ENCODE data around the gene IGFBP4. TPM values are rescaled to one million over a fixed set of nuclear protein-coding genes. Genes with fewer than 3 reads are reported as not detected.

IGFBP4 gene
- total and polyA plus RNA-seq, 2 of the 4 experiments (the other 2 are of a cell fraction), result 308 to 1,187 TPM

GRCh38 chr17:40447806-40448205 lies 4.6 kb downstream of the IGFBP4 start:
- ChIA-PET CTCF (interaction anchor here (1.4 kb wide), 1 partner anchor 86 kb away, joined by 7 read pairs; no protein-coding TSS in a partner anchor), POLR2A (ENCODE audit: unreplicated experiment) (interaction anchor here (0.7 to 1.3 kb wide), 4 partner anchors 28 to 335 kb away, joined by 3 to 4 read pairs (median 3); no protein-coding TSS in a partner anchor)
- Histone ChIP-seq H3K18ac (ENCODE audit: low read depth, low read length) (no peak overlapping the region), H2BK20ac (ENCODE audit: low read depth, low read length) (no peak overlapping the region), H3K27ac (ENCODE audit: insufficient read depth, low read length) (peak overlapping the region; percentile 6; the same call in 1 of the 2 replicates), H3K9me3 (ENCODE audit: control insufficient read depth, insufficient read depth, low read length) (no peaks in the 10 kb centered on the region), H3K56ac (ENCODE audit: extremely low read depth, insufficient read depth, low read length) (no peak overlapping the region), H4K20me1 (ENCODE audit: insufficient read depth, low read length) (peaks cover 88% of the 10 kb centered on the region), H3K9ac (ENCODE audit: low read depth, low read length) (peak overlapping the region; percentile 43), H3K14ac (replicated peaks; ENCODE audit: low read depth, low read length) (peak overlapping the region; percentile 20; the same call in 1 of the 2 replicates), H2BK120ac (ENCODE audit: low read depth, low read length) (no peak overlapping the region), H4K5ac (ENCODE audit: low read depth, low read length) (no peak overlapping the region), H3K79me1 (ENCODE audit: low read depth in 1 of 2, low read length in 2 of 2) (peaks cover 26 to 83% of the 10 kb centered on the region in 2 experiments), H4K8ac (ENCODE audit: low read depth in 2 of 2, low read length in 2 of 2) (no peak overlapping the region), H3K36me3 (ENCODE audit: control insufficient read depth, insufficient read depth, low read length) (peaks cover 53% of the 10 kb centered on the region), H2BK5ac (ENCODE audit: low read depth, low read length, poor library complexity, severe bottlenecking) (no peak overlapping the region), H3K4ac (ENCODE audit: low read depth, low read length) (no peak overlapping the region), H2AFZ (replicated peaks; ENCODE audit: low read length, poor library complexity) (no peak overlapping the region), H3K4me3 (ENCODE audit: insufficient read depth, low read depth, low read length) (peak overlapping the region; percentile 52), H3K27me3 (ENCODE audit: control insufficient read depth, insufficient read depth, low read length) (no peaks in the 10 kb centered on the region), H2BK15ac (ENCODE audit: low read depth, low read length) (no peak overlapping the region), H3K4me1 (ENCODE audit: control insufficient read depth, insufficient read depth, low read length) (peaks cover 42% of the 10 kb centered on the region), H2AK5ac (ENCODE audit: low read depth, low read length) (no peak overlapping the region; the same call in 1 of the 2 replicates), H3K4me2 (ENCODE audit: low read depth, low read length) (peak overlapping the region; percentile 91), H2AK9ac (replicated peaks; ENCODE audit: low read depth, low read length, poor library complexity) (peak overlapping the region; percentile 1), H3K9me1 (ENCODE audit: insufficient read depth, low read length) (peaks cover 47% of the 10 kb centered on the region), H3K23ac (ENCODE audit: low read depth, low read length) (0 out of 2 replicates have a peak overlapping the region, but pooled peaks have one; percentile 10), H4K91ac (ENCODE audit: insufficient read depth, low read depth, low read length) (no peak overlapping the region)
- ATAC-seq (ENCODE audit: low read depth), result no peak
- WGBS, 2 experiments (ENCODE audit: extremely low coverage in 2 of 2, insufficient read length in 1 of 2), result 76% methylated on average over 4 of the region's 4 CpGs; no CpG with 5 or more reads in 1 of the 2 experiments
- no TSS peak for BruUV-seq (replicated peaks)
- intact Hi-C loops (cut with micrococcal nuclease), result no loop called here
- in situ Hi-C loops (cut with MboI; ENCODE audit: low sequenced_read_pairs), result no loop called here
- dilution Hi-C loops (cut with HindIII; ENCODE audit: low sequenced_read_pairs, unreplicated experiment), result no loop called here
- no peak for TF ChIP-seq CTCF (conservative IDR thresholded peaks at IDR 0.05; ENCODE audit: low read depth, low read length)
- no peak for TF ChIP-seq CEBPB (IDR thresholded peaks at IDR 0.05; ENCODE audit: low read depth, low read length)
- TF ChIP-seq RAD21 (IDR thresholded peaks at IDR 0.05; ENCODE audit: low read length), result no peak
- no peak for TF ChIP-seq CHD1 (IDR thresholded peaks at IDR 0.05; ENCODE audit: low read depth, low read length)
- TF ChIP-seq USF2 (IDR thresholded peaks at IDR 0.05; ENCODE audit: low read depth, low read length), result no peak
- TF ChIP-seq POLR2A (IDR thresholded peaks at IDR 0.05; ENCODE audit: low read depth, low read length), result no peak; the same call in 1 of the 2 replicates
- TF ChIP-seq BHLHE40 (IDR thresholded peaks at IDR 0.05; ENCODE audit: low read depth, low read length), result no peak
- no peak for TF ChIP-seq FOS (IDR thresholded peaks at IDR 0.05; ENCODE audit: low read depth, low read length)
- TF ChIP-seq MXI1 (IDR thresholded peaks at IDR 0.05; ENCODE audit: borderline replicate concordance, low read depth, low read length), result no peak
- TF ChIP-seq ELK1 (IDR thresholded peaks at IDR 0.05; ENCODE audit: borderline replicate concordance, low read depth, low read length), result no peak
- TF ChIP-seq MAFK (IDR thresholded peaks at IDR 0.05; ENCODE audit: low read depth, low read length), result no peak
- no peak for TF ChIP-seq MAZ (IDR thresholded peaks at IDR 0.05; ENCODE audit: borderline replicate concordance, low read depth, low read length)
- no peak for DNase-seq
